ENCODE data around the gene NELFB. TPM values are rescaled to one million over a fixed set of nuclear protein-coding genes. Genes with fewer than 3 reads are reported as not detected.
"Not testable (repeated sequence)": the region's sequence is repeated elsewhere in the genome, so short reads cannot be mapped to it uniquely, and the experiment has no call there.

Gene NELFB
- polyA plus RNA-seq, 4 donors: 34.7 to 62.5 (median 40.1) TPM

DNA sequence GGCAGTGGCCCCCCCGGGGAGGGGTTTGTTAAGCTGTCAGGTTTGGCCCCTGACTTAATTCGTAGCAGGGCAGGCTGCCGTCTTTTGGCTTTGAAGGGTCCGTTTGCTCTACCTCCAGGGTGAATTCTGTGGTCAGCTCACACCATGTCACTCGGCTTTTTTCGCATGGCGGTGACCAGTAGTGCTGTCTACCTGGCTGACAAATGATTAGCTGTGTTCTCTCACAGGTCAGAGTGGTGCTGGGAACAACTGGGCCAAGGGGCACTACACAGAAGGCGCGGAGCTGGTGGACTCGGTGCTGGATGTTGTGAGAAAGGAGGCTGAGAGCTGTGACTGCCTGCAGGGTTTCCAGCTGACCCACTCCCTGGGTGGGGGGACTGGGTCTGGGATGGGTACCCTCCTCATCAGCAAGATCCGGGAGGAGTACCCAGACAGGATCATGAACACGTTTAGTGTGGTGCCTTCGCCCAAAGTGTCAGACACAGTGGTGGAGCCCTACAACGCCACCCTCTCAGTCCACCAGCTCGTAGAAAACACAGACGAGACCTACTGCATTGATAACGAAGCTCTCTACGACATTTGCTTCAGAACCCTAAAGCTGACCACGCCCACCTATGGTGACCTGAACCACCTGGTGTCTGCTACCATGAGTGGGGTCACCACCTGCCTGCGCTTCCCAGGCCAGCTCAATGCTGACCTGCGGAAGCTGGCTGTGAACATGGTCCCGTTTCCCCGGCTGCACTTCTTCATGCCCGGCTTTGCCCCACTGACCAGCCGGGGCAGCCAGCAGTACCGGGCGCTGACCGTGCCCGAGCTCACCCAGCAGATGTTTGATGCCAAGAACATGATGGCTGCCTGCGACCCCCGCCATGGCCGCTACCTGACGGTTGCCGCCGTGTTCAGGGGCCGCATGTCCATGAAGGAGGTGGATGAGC lies 12.6 kb upstream of the NELFB start:
- FAIRE-seq: no peak
- peaks cover 4 to 39% (median 9%) of the 10 kb centered on the region in 3 donors for H3K36me3 ChIP-seq (ENCODE audit: control insufficient read depth in 3 of 3, insufficient read depth in 2 of 3, low read depth in 1 of 3, low read length in 3 of 3)
- H3K4me1 ChIP-seq (ENCODE audit: control insufficient read depth in 3 of 3, insufficient read depth in 2 of 3, low read depth in 1 of 3, low read length in 2 of 3): peaks cover 0 to 49% (median 4%) of the 10 kb centered on the region in 3 donors
- no peaks in the 10 kb centered on the region for H3K27me3 ChIP-seq (ENCODE audit: control insufficient read depth in 3 of 3, insufficient read depth in 3 of 3, low read length in 3 of 3)
- no peaks in the 10 kb centered on the region for H3K9me3 ChIP-seq (ENCODE audit: control insufficient read depth in 2 of 2, insufficient read depth in 1 of 2, low read depth in 1 of 2, low read length in 1 of 2)
- WGBS, 3 donors: 16 to 60% (median 35%) methylated on average over 36 of the region's 36 CpGs
- DNase-seq: no peak
- H3K27ac ChIP-seq (ENCODE audit: low read depth in 1 of 3, low read length in 2 of 3): peak overlapping the region; percentile 82 to 96 (median 89)
- peak overlapping the region; percentile 88 to 96 (median 91) for H3K4me3 ChIP-seq (ENCODE audit: low read depth in 1 of 3, low read length in 3 of 3)

- DNase-seq; H3K27me3 ChIP-seq (ENCODE audit: control insufficient read depth in 3 of 3, insufficient read depth in 3 of 3, low read length in 3 of 3); H3K27ac ChIP-seq (ENCODE audit: low read depth in 1 of 3, low read length in 2 of 3); H3K9me3 ChIP-seq (ENCODE audit: control insufficient read depth in 2 of 2, insufficient read depth in 1 of 2, low read depth in 1 of 2, low read length in 1 of 2); FAIRE-seq: not testable (repeated sequence)
- WGBS, 3 donors: 51 to 83% (median 67%) methylated on average over 15 to 18 of the region's 18 CpGs
- Histone ChIP-seq H3K36me3 (ENCODE audit: control insufficient read depth in 3 of 3, insufficient read depth in 2 of 3, low read depth in 1 of 3, low read length in 3 of 3) (peaks cover 4 to 36% (median 9%) of the 10 kb centered on the region in 3 donors), H3K4me3 (ENCODE audit: low read depth in 1 of 3, low read length in 3 of 3) (peak overlapping the region in 2 of 3 donors; percentile 91 to 96), H3K4me1 (ENCODE audit: control insufficient read depth in 3 of 3, insufficient read depth in 2 of 3, low read depth in 1 of 3, low read length in 2 of 3) (peaks cover 0 to 42% (median 4%) of the 10 kb centered on the region in 3 donors)
Measured at GRCh38 chr9:137243266-137243625, 11.9 kb upstream of the NELFB start.

- WGBS, 3 donors: 47 to 62% (median 57%) methylated on average over 15 of the region's 15 CpGs
- no peak for FAIRE-seq
Measured at GRCh38 chr9:137243626-137244485, 11.3 kb upstream of the NELFB start.

GRCh38 chr9:137244486-137245449 lies 10.4 kb upstream of the NELFB start:
- H3K9me3 ChIP-seq (ENCODE audit: control insufficient read depth in 2 of 2, insufficient read depth in 1 of 2, low read depth in 1 of 2, low read length in 1 of 2): no peaks in the 10 kb centered on the region
- H3K36me3 ChIP-seq (ENCODE audit: control insufficient read depth in 3 of 3, insufficient read depth in 2 of 3, low read depth in 1 of 3, low read length in 3 of 3): peaks cover 4 to 27% (median 9%) of the 10 kb centered on the region in 3 donors
- no peak overlapping the region for H3K4me3 ChIP-seq (ENCODE audit: low read depth in 1 of 3, low read length in 3 of 3)
- no peak overlapping the region for H3K27ac ChIP-seq (ENCODE audit: low read depth in 1 of 3, low read length in 2 of 3)
- FAIRE-seq: no peak
- H3K27me3 ChIP-seq (ENCODE audit: control insufficient read depth in 3 of 3, insufficient read depth in 3 of 3, low read length in 3 of 3): no peaks in the 10 kb centered on the region
- WGBS, 3 donors: 72 to 82% (median 78%) methylated on average over 35 to 36 of the region's 36 CpGs
- DNase-seq: no peak
- H3K4me1 ChIP-seq (ENCODE audit: control insufficient read depth in 3 of 3, insufficient read depth in 2 of 3, low read depth in 1 of 3, low read length in 2 of 3): peaks cover 0 to 31% (median 4%) of the 10 kb centered on the region in 3 donors

More at GRCh38 chr9:137243626-137244485, 11.3 kb upstream of the NELFB start:
- H3K4me1 ChIP-seq (ENCODE audit: control insufficient read depth in 3 of 3, insufficient read depth in 2 of 3, low read depth in 1 of 3, low read length in 2 of 3): peaks cover 0 to 36% (median 4%) of the 10 kb centered on the region in 3 donors
- H3K9me3 ChIP-seq (ENCODE audit: control insufficient read depth in 2 of 2, insufficient read depth in 1 of 2, low read depth in 1 of 2, low read length in 1 of 2): no peaks in the 10 kb centered on the region
- peaks cover 4 to 30% (median 9%) of the 10 kb centered on the region in 3 donors for H3K36me3 ChIP-seq (ENCODE audit: control insufficient read depth in 3 of 3, insufficient read depth in 2 of 3, low read depth in 1 of 3, low read length in 3 of 3)
- peak overlapping the region in 1 of 3 donors; percentile 5 for H3K27ac ChIP-seq (ENCODE audit: low read depth in 1 of 3, low read length in 2 of 3)
- peak in 1 of 2 donors; percentile 27 for DNase-seq
- H3K27me3 ChIP-seq (ENCODE audit: control insufficient read depth in 3 of 3, insufficient read depth in 3 of 3, low read length in 3 of 3): no peaks in the 10 kb centered on the region
- H3K4me3 ChIP-seq (ENCODE audit: low read depth in 1 of 3, low read length in 3 of 3): peak overlapping the region in 1 of 3 donors; percentile 96

DNA sequence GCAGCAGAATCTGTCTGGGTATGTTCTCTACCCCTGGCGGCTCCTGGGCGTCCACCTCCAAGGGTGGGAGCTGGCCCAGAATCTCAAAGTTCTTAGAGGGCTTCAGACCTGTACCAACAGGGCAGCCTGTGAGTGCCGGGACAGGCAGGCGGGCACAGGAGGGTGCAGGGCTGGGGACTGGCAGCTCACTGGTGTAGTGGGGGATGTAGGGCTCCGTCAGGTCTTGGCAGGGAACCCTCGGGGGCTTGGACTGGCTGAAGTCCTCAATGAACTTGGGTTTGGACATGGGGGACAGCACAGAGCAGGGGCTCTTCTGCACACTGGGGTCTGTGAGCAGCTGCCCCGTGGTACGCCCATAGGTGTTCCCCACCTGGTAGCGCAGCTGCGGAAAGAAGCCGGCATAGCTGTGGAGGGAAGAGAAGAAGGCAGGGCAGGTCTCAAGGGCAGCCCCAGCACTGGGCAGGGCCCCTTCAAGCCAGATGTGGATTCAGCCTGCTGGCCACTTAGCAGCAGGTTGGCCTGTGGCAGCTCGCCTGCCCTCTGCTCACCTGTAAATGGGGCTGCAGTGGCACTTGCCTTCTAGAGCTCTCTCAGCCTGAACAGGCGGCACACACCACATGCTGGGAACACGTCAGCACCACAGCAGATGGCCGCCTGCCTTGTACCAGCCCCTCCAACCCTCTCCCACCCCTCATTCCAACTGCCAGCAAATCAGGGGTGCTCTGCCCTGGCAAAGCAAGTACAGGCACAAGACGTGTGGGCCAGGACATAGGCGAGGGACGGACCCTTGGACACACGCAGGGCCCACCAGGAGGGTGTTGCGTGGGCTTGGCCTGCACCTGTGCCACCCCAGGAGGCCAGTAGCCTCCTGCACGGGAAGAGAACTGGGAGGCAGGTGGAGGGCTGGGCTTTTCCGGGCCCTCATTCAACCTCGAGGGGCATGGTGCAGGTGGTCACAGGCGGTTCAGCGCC lies 9.4 kb upstream of the NELFB start:
- FAIRE-seq: no peak
- Histone ChIP-seq H3K9me3 (ENCODE audit: control insufficient read depth in 2 of 2, insufficient read depth in 1 of 2, low read depth in 1 of 2, low read length in 1 of 2) (no peaks in the 10 kb centered on the region), H3K27me3 (ENCODE audit: control insufficient read depth in 3 of 3, insufficient read depth in 3 of 3, low read length in 3 of 3) (no peaks in the 10 kb centered on the region), H3K36me3 (ENCODE audit: control insufficient read depth in 3 of 3, insufficient read depth in 2 of 3, low read depth in 1 of 3, low read length in 3 of 3) (peaks cover 4 to 27% (median 9%) of the 10 kb centered on the region in 3 donors), H3K4me1 (ENCODE audit: control insufficient read depth in 3 of 3, insufficient read depth in 2 of 3, low read depth in 1 of 3, low read length in 2 of 3) (peaks cover 0 to 28% (median 4%) of the 10 kb centered on the region in 3 donors), H3K4me3 (ENCODE audit: low read depth in 1 of 3, low read length in 3 of 3) (no peak overlapping the region), H3K27ac (ENCODE audit: low read depth in 1 of 3, low read length in 2 of 3) (no peak overlapping the region)
- WGBS, 3 donors: 84 to 90% (median 90%) methylated on average over 20 to 25 of the region's 25 CpGs
- no peak for DNase-seq

GRCh38 chr9:137247135-137247915 lies 7.8 kb upstream of the NELFB start:
- Histone ChIP-seq H3K27ac (ENCODE audit: low read depth in 1 of 3, low read length in 2 of 3) (no peak overlapping the region), H3K4me3 (ENCODE audit: low read depth in 1 of 3, low read length in 3 of 3) (no peak overlapping the region), H3K36me3 (ENCODE audit: control insufficient read depth in 3 of 3, insufficient read depth in 2 of 3, low read depth in 1 of 3, low read length in 3 of 3) (peaks cover 3 to 20% (median 6%) of the 10 kb centered on the region in 3 donors), H3K27me3 (ENCODE audit: control insufficient read depth in 3 of 3, insufficient read depth in 3 of 3, low read length in 3 of 3) (no peaks in the 10 kb centered on the region), H3K9me3 (ENCODE audit: control insufficient read depth in 2 of 2, insufficient read depth in 1 of 2, low read depth in 1 of 2, low read length in 1 of 2) (no peaks in the 10 kb centered on the region), H3K4me1 (ENCODE audit: control insufficient read depth in 3 of 3, insufficient read depth in 2 of 3, low read depth in 1 of 3, low read length in 2 of 3) (peaks cover 0 to 32% (median 4%) of the 10 kb centered on the region in 3 donors)
- FAIRE-seq: no peak
- no peak for DNase-seq
- 71 to 79% (median 73%) methylated on average over 20 of the region's 20 CpGs for WGBS, 3 donors

All from small intestine (tissue), 7 donors.